ENCODE measurements around the gene SDCBP2.

The SDCBP2 gene

DNA sequence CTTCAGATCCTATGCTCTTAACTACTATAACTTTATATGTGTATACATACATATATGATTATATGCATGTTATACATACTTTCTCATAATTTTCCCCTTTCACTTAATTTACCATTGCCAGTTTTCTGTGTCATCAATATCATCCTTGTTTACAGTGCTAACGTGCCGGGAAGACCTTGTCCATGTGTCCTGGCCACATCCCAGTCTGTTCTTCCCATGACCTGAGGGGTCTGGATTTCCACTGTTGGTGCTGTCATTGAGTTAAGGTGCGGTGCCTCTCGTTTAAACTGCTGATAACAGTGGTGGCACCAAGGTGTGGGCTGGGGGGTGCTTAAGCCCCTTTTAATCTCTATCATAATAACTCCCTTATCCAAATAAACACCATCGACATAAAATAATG lies 8.5 kb upstream of the SDCBP2 start:
- POLR2A ChIA-PET: no interaction called here
- TF ChIP-seq, protein P1, sequence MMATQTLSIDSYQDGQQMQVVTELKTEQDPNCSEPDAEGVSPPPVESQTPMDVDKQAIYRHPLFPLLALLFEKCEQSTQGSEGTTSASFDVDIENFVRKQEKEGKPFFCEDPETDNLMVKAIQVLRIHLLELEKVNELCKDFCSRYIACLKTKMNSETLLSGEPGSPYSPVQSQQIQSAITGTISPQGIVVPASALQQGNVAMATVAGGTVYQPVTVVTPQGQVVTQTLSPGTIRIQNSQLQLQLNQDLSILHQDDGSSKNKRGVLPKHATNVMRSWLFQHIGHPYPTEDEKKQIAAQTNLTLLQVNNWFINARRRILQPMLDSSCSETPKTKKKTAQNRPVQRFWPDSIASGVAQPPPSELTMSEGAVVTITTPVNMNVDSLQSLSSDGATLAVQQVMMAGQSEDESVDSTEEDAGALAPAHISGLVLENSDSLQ (IDR thresholded peaks at IDR 0.05): no peak
- TF ChIP-seq FOXK2 (IDR thresholded peaks at IDR 0.05): no peak
- TF ChIP-seq SUZ12 (IDR thresholded peaks at IDR 0.05): no peak
- TF ChIP-seq LEF1 (IDR thresholded peaks at IDR 0.05; ENCODE audit: borderline replicate concordance): no peak
- no peak for TF ChIP-seq HDGF (IDR thresholded peaks at IDR 0.05; ENCODE audit: borderline replicate concordance)
- TF ChIP-seq SP1 (IDR thresholded peaks at IDR 0.05): no peak
- no peak for DNase-seq (ENCODE audit: extremely low spot score)
- CTCF ChIA-PET: no interaction called here

DNA sequence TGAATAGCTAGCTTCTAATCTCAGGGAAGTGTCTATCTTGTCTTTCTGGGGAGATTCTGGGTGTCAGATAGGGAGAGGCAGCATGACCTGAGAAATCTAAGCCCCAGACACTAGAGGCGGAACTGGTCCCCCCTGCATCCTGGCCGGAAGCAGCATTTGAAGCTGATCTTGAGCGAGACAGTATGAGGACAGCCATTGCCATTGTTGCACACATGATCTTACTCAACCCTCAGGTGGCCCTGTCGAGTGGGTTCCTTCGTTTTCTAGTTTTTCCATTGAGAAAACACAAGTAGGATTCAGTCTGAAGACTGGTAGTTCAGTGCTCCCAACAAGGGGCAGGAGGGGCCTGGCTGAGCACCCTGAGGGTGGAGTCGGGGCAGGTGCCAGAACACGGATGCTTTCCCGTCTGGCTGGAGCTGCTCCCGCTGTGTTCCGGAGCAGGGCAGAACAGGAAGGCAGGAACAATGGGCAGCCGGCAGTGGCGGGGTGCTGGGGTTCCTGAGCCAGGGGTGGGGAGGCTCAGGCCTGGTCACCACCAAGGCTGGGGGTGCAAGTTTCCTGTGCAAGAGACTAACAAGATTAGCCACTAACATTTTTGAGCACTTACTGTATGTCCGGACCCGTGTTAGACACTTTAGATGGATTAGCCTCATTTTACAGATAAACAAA lies 7.9 kb upstream of the SDCBP2 start:
- ChIA-PET CTCF (no interaction called here), POLR2A (interaction anchor here (1.0 to 1.3 kb wide), 3 partner anchors 9 to 56 kb away, joined by 3 to 5 read pairs (median 4); partner anchors contain the start of gene FKBP1A)
- TF ChIP-seq, protein P1 (IDR thresholded peaks at IDR 0.05): no peak
- TF ChIP-seq L3MBTL2 (conservative IDR thresholded peaks at IDR 0.05) (no peak), FOXA1 (IDR thresholded peaks at IDR 0.05) (no peak), TARDBP (IDR thresholded peaks at IDR 0.05) (no peak), LEF1 (IDR thresholded peaks at IDR 0.05; ENCODE audit: borderline replicate concordance) (no peak), HDGF (IDR thresholded peaks at IDR 0.05; ENCODE audit: borderline replicate concordance) (no peak)
- no peak for DNase-seq (ENCODE audit: extremely low spot score)

DNA sequence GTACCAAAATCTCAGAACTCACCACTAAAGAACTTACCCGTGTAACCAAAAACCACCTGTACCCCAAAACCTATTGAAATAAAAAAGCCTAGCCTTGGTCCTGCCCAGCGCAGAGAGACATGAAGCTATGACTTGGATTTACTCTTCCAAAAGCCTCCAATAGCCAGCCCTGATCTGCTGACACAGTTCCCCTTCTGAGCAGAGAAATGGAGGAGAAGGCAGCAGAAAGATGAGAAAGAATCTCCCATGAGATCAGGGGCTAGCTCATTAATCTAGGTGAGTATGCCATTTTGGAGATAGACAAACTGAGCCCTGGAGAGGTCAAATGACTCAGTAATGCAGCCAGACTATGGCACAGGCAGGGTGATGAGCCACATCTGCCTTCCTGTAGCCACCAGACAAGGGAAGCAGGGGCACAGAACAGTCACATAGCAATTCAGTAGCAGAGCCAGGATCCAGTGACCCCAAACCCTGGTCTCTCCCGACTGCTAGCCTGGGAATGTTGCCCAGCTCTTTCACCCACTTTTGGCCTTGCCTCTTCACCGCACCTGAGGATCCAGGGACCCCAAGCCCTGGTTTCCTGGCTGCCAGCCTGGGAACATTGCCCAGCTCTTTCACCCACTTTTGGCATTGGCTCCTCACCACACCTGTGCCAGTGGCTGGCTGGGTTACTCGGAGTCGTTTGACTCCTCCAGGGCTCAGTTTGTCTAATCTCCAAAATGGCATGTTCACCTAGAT lies 7.2 kb upstream of the SDCBP2 start:
- CTCF ChIA-PET: no interaction called here
- no peak for DNase-seq (ENCODE audit: extremely low spot score)
- TF ChIP-seq SUZ12 (IDR thresholded peaks at IDR 0.05): no peak
- POLR2A ChIA-PET: interaction anchor here (1.0 to 1.3 kb wide), 3 partner anchors 9 to 57 kb away, joined by 3 to 5 read pairs (median 4); partner anchors contain the start of gene FKBP1A

DNA sequence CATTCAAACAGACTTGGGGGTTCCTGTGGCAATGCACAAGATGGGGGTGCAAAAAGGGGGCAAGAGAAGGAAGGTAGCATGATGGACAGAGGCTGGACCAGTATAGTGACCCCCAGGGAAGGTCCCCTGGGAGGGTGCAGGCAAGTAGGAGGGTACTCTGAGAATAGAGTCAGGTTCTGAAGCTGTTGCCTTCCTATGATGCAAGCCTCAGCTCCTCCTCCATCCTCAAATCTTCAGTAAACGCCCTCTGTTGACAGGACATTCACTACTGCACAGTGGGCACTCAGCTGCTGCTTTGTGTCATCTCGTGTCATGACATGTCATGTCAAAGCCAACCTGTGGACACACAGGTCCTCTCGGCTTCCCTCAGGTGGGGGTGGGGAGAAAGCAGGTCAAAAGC lies 5.8 kb upstream of the SDCBP2 start:
- TF ChIP-seq L3MBTL2 (conservative IDR thresholded peaks at IDR 0.05): no peak
- TF ChIP-seq BHLHE40 (IDR thresholded peaks at IDR 0.05; ENCODE audit: borderline replicate concordance): no peak
- no peak for TF ChIP-seq TARDBP (IDR thresholded peaks at IDR 0.05)
- TF ChIP-seq FOXA1 (IDR thresholded peaks at IDR 0.05): no peak
- TF ChIP-seq, protein P1 (IDR thresholded peaks at IDR 0.05): no peak
- TF ChIP-seq HDGF (IDR thresholded peaks at IDR 0.05; ENCODE audit: borderline replicate concordance): no peak
- TF ChIP-seq NFRKB (IDR thresholded peaks at IDR 0.05): no peak
- no peak for TF ChIP-seq ARNT (IDR thresholded peaks at IDR 0.05)
- no peak for TF ChIP-seq SUZ12 (IDR thresholded peaks at IDR 0.05)
- no peak for TF ChIP-seq FOXK2 (IDR thresholded peaks at IDR 0.05)
- no peak for TF ChIP-seq LEF1 (IDR thresholded peaks at IDR 0.05; ENCODE audit: borderline replicate concordance)
- TF ChIP-seq FOXM1 (IDR thresholded peaks at IDR 0.05; ENCODE audit: borderline replicate concordance): no peak
- no peak for TF ChIP-seq SP1 (IDR thresholded peaks at IDR 0.05)
- TF ChIP-seq ZNF384 (IDR thresholded peaks at IDR 0.05): no peak
- TF ChIP-seq ELF4 (IDR thresholded peaks at IDR 0.05): no peak
- POLR2A ChIA-PET: no interaction called here

DNA sequence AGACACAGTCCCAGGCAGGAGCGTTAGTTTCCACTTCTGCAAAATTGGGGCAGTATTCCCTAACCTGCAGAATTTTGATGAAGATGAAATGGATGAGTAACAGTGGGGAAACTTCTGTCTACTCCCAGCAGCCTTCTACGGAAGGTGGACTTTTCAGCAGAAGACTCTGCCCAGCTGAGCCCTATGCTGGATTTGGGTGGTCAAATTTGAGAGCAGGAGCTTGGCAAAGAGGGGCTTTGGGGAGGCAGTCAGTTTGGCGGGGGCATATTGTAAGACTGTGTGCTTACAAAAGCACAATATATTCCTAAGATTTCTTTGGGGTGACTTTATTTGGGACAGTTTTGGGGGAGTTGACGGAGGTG lies 5.4 kb upstream of the SDCBP2 start:
- CTCF ChIA-PET: no interaction called here
- POLR2A ChIA-PET: no interaction called here
- DNase-seq (ENCODE audit: extremely low spot score): no peak
- TF ChIP-seq CTBP1 (IDR thresholded peaks at IDR 0.05; ENCODE audit: borderline replicate concordance) (no peak), ZNF384 (IDR thresholded peaks at IDR 0.05) (no peak), SUZ12 (IDR thresholded peaks at IDR 0.05) (no peak), FOXK2 (IDR thresholded peaks at IDR 0.05) (no peak), SP1 (IDR thresholded peaks at IDR 0.05) (no peak), BHLHE40 (IDR thresholded peaks at IDR 0.05; ENCODE audit: borderline replicate concordance) (no peak), NFRKB (IDR thresholded peaks at IDR 0.05) (no peak), TARDBP (IDR thresholded peaks at IDR 0.05) (no peak), L3MBTL2 (conservative IDR thresholded peaks at IDR 0.05) (no peak), FOXA1 (IDR thresholded peaks at IDR 0.05) (no peak), HDGF (IDR thresholded peaks at IDR 0.05; ENCODE audit: borderline replicate concordance) (no peak), ELF4 (IDR thresholded peaks at IDR 0.05) (no peak), ARNT (IDR thresholded peaks at IDR 0.05) (no peak), FOXM1 (IDR thresholded peaks at IDR 0.05; ENCODE audit: borderline replicate concordance) (no peak), LEF1 (IDR thresholded peaks at IDR 0.05; ENCODE audit: borderline replicate concordance) (no peak)
- TF ChIP-seq, protein P1 (IDR thresholded peaks at IDR 0.05): no peak

More for the DNA sequence above, 5.8 kb upstream of the SDCBP2 start:
- DNase-seq (ENCODE audit: extremely low spot score): no peak
- CTCF ChIA-PET: no interaction called here

Measured in HEK293T (cell line).